GM12878 (cell line): ENCODE results near the gene TTC9C. TPM values are rescaled to one million over a fixed set of nuclear protein-coding genes. Genes with fewer than 3 reads are reported as not detected.
A peak's percentile ranks its signal among the peaks of the same experiment; 100 is the strongest.

Source experiments
- ATAC-seq: fragments of 200-7000 bp; cut with Tn5 transposase; 3 replicates; pipeline ENCODE4 v1.9.1; 2020; ENCODE audit warnings: mild to moderate bottlenecking, moderate library complexity
- BruUV-seq: library from RNA; stranded (reverse); fragments of 400-500 nt; replicated peaks from 2 replicates; lab custom pipeline; 2021; lab: Mats Ljungman, UMichigan
- CTCF ChIA-PET: fragments of 300-600 bp; sonication (Branson Sonifier 250); formaldehyde crosslinking; extraction: SDS; loops from one replicate; lab custom pipeline; 2021; ENCODE audit warnings: inconsistent platforms; lab: Yijun Ruan, JAX
- POLR2A ChIA-PET: fragments of 350-600 bp; formaldehyde crosslinking; extraction: SDS; loops from one replicate; lab custom pipeline; 2021; ENCODE audit warnings: inconsistent platforms; lab: Charles Lee
- RAD21 ChIA-PET: fragments of 300-600 bp; sonication (Branson Sonifier 250); formaldehyde crosslinking; loops from one replicate; lab custom pipeline; 2023; ENCODE audit warnings: antibody characterized with exemption; ENCODE audit not compliant: unreplicated experiment; lab: Charles Lee
- SMC1A ChIA-PET: fragments of 300-600 bp; sonication (Branson Sonifier 250); formaldehyde crosslinking; loops from one replicate; lab custom pipeline; 2023; ENCODE audit not compliant: unreplicated experiment, uncharacterized antibody; lab: Charles Lee
- DNase-seq: peaks from one replicate; pipeline ENCODE4 v3.0.0-alpha.2; 2011; ENCODE audit warnings: low read depth, low spot score
- FAIRE-seq: peaks from 3 replicates; lab custom pipeline; 2011; peaks lifted over from hg19 to GRCh38; lab: Jason Lieb, UNC
- H2AFZ ChIP-seq: 2 replicates; pipeline ENCODE4 v1.6.0; 2011; ENCODE audit warnings: low read depth, low read length, control low read depth; ENCODE audit not compliant: control insufficient read depth
- H3K27ac ChIP-seq: 2 replicates; pipeline ENCODE4 v1.5.1; 2011; ENCODE audit warnings: control low read depth; ENCODE audit not compliant: control insufficient read depth, insufficient read depth
- H3K27me3 ChIP-seq, 2 experiments: replicated peaks in 1 of 2; 2 replicates each; pipeline versions ENCODE4 v1.6.0 to v1.6.1; 2011; ENCODE audit warnings: low read length in 1 of 2; ENCODE audit not compliant: control insufficient read depth in 2 of 2, insufficient read depth in 2 of 2
- H3K36me3 ChIP-seq, 2 experiments: 2 replicates each; pipeline ENCODE4 v1.5.1; 2011; ENCODE audit warnings: low read length in 1 of 2; ENCODE audit not compliant: control insufficient read depth in 2 of 2, insufficient read depth in 2 of 2
- H3K4me1 ChIP-seq: 2 replicates; pipeline ENCODE4 v1.6.1; 2011; ENCODE audit warnings: mild to moderate bottlenecking, low read length, moderate library complexity, mixed read lengths; ENCODE audit not compliant: control insufficient read depth, insufficient read depth
- H3K4me2 ChIP-seq: 2 replicates; pipeline ENCODE4 v1.6.0; 2011; ENCODE audit warnings: control low read depth; ENCODE audit not compliant: control insufficient read depth, insufficient read depth
- H3K4me3 ChIP-seq: fragments of 200-600 bp; sonication (generic); 2 replicates; pipeline ENCODE4 v1.5.1; 2016
- H3K79me2 ChIP-seq: 2 replicates; pipeline ENCODE4 v1.6.0; 2011; ENCODE audit warnings: low read length; ENCODE audit not compliant: control insufficient read depth, insufficient read depth
- H3K9ac ChIP-seq: 2 replicates; pipeline ENCODE4 v1.8.0; 2011; ENCODE audit warnings: low read length, control low read depth, mixed read lengths; ENCODE audit not compliant: control insufficient read depth, insufficient read depth
- H3K9me3 ChIP-seq: replicated peaks from 3 replicates; pipeline ENCODE4 v1.5.1; 2011; ENCODE audit warnings: mild to moderate bottlenecking, low read length; ENCODE audit not compliant: control insufficient read depth, insufficient read depth
- H4K20me1 ChIP-seq: 2 replicates; pipeline ENCODE4 v1.6.0; 2011; ENCODE audit not compliant: control insufficient read depth, insufficient read depth
- EED ChIP-seq: sonication (generic); IDR thresholded peaks from 2 replicates; pipeline ENCODE4 v1.6.1; 2016; ENCODE audit warnings: antibody characterized with exemption, low read depth
- ELK1 ChIP-seq: IDR thresholded peaks from 2 replicates; pipeline ENCODE4 v1.6.1; 2012; ENCODE audit warnings: low read depth, low read length, improper control_type of control experiment
- IKZF1 ChIP-seq: fragments of 450-650 bp; conservative IDR thresholded peaks from 2 replicates; pipeline ENCODE4 v1.6.1; 2017; ENCODE audit warnings: antibody characterized with exemption, mild to moderate bottlenecking
- MTA3 ChIP-seq: IDR thresholded peaks from 2 replicates; pipeline ENCODE4 v1.6.1; 2012; ENCODE audit warnings: low read length, inconsistent platforms, borderline replicate concordance
- POLR2AphosphoS5 ChIP-seq: IDR thresholded peaks from 2 replicates; pipeline ENCODE4 v1.6.1; 2011; ENCODE audit warnings: mild to moderate bottlenecking, low read length, inconsistent platforms
- SP1 ChIP-seq: IDR thresholded peaks from one replicate; pipeline ENCODE4 v1.6.1; 2011; ENCODE audit warnings: low read depth, low read length
- SRF ChIP-seq, 2 experiments: IDR thresholded peaks; 2 replicates each; pipeline ENCODE4 v1.6.1; 2011; ENCODE audit warnings: low read depth in 2 of 2, low read length in 2 of 2, mild to moderate bottlenecking in 1 of 2, moderate library complexity in 1 of 2
- USF1 ChIP-seq: IDR thresholded peaks from 2 replicates; pipeline ENCODE4 v1.6.1; 2011; ENCODE audit warnings: borderline replicate concordance, low read depth, mild to moderate bottlenecking, moderate library complexity, mixed read lengths, low read length; ENCODE audit not compliant: insufficient read depth; ENCODE audit errors: extremely low read length
- WGBS: methylation state at CpG from one replicate; pipeline ENCODE4 v1.1.6; 2016; ENCODE audit warnings: low lambda C conversion rate; ENCODE audit not compliant: insufficient replicate concordance, insufficient coverage; ENCODE audit errors: missing lambda C conversion rate; 5-methylcytosine and 5-hydroxymethylcytosine counted together
- in situ Hi-C: fragments of 300-500 bp; cut with MboI; formaldehyde crosslinking; loops from 9 replicates; pipeline ENCODE4 v1.14.3; 2018; ENCODE audit warnings: mixed read lengths
- intact Hi-C: fragments of 100-400 bp; cut with micrococcal nuclease; formaldehyde crosslinking; loops from one replicate; pipeline ENCODE4 v1.14.2; 2022; ENCODE audit not compliant: unreplicated experiment
- polyA plus RNA-seq, 11 experiments: library from polyadenylated mRNA; depleted of rRNA in 4 of 11; unstranded in 6 of 11; stranded (reverse) in 5 of 11; fragments of >200 nt; fragmentation: Nextera tagmentation in 4 of 11; fragmentation: Illumina TruSeq in 1 of 11; extraction: Ambion mirVana in 4 of 11; extraction: Trizol in 1 of 11; gene quantifications; 1 replicate in 1 of 11; 2 replicates in 10 of 11; pipeline versions ENCODE4 v1.2.1 to v1.2.3, GENCODE V29; 2011 to 2016; ENCODE audit warnings: inconsistent platforms in 2 of 11, missing spikeins in 2 of 11, low read depth in 1 of 11
- total RNA-seq, 4 experiments: library from RNA; depleted of rRNA in 3 of 4; stranded (reverse); fragments of >200 nt in 3 of 4; fragmentation: Illumina TruSeq in 1 of 4; extraction: Trizol in 1 of 4; gene quantifications; 2 replicates each; pipeline versions ENCODE4 v1.2.1 to v1.2.3, GENCODE V29; 2013 to 2021

The TTC9C gene
- total and polyA plus RNA-seq, 10 of the 15 experiments (the other 5 are each of a cell fraction or from before 2014, with no cell fraction given), result 42.0 to 72.3 (median 50.4) TPM

GRCh38 chr11:62721994-62722393, 6.3 kb upstream of the TTC9C start:
- no peak overlapping the region for H3K4me2 ChIP-seq
- no peak overlapping the region for H3K27ac ChIP-seq
- ATAC-seq (no peak), FAIRE-seq (no peak), DNase-seq (no peak)
- H3K9me3 ChIP-seq, result no peaks in the 10 kb centered on the region
- H3K36me3 ChIP-seq, result peaks cover 15 to 68% of the 10 kb centered on the region in 2 experiments
- H3K79me2 ChIP-seq, result peaks cover 59% of the 10 kb centered on the region
- CTCF ChIA-PET, result interaction anchor here (1.3 to 2.1 kb wide), 2 partner anchors 13 to 64 kb away, joined by 3 to 6 read pairs; no protein-coding TSS in a partner anchor
- no peaks in the 10 kb centered on the region for H3K27me3 ChIP-seq
- TSS peak; percentile 58 for BruUV-seq
- H3K4me3 ChIP-seq, result no peak overlapping the region
- SMC1A ChIA-PET, result no interaction called here
- no peak overlapping the region for H3K9ac ChIP-seq
- WGBS, result 91% methylated on average over 7 of the region's 7 CpGs
- H2AFZ ChIP-seq, result no peak overlapping the region
- RAD21 ChIA-PET, result no interaction called here
- intact Hi-C loops, result no loop called here
- POLR2A ChIA-PET, result no interaction called here
- TF ChIP-seq POLR2AphosphoS5 (0 out of 2 replicates have a peak, but pooled peaks have one; percentile 23), ELK1 (no peak)
- TF ChIP-seq, all 136 proteins: peak for 1
- in situ Hi-C loops, result no loop called here
- H3K4me1 ChIP-seq, result no peaks in the 10 kb centered on the region; the same call in 1 of the 2 replicates
- H4K20me1 ChIP-seq, result peaks cover 11% of the 10 kb centered on the region

- no peak for TF ChIP-seq EED
- TF ChIP-seq USF1, result no peak
- no peak for TF ChIP-seq IKZF1
- no peak for TF ChIP-seq MTA3
- TF ChIP-seq SP1, result no peak
- TF ChIP-seq SRF (IDR thresholded peaks at IDR 0.05; ENCODE audit: low read depth in 2 of 2, low read length in 2 of 2), result no peak
- TF ChIP-seq, all 136 proteins: peak for 0
- no peaks in the 10 kb centered on the region for H3K27me3 ChIP-seq
- peaks cover 14 to 50% of the 10 kb centered on the region in 2 experiments for H3K36me3 ChIP-seq
- H3K4me1 ChIP-seq, result no peaks in the 10 kb centered on the region; the same call in 1 of the 2 replicates
- ChIA-PET POLR2A (interaction anchor here (0.9 to 6.8 kb wide), 12 partner anchors 9 to 126 kb away, joined by 3 to 79 read pairs (median 4); partner anchors contain the start of genes BSCL2, C11orf98, CSKMT and GNG3), RAD21 (interaction anchor here (1.3 to 1.9 kb wide), 2 partner anchors 29 to 138 kb away, joined by 3 to 4 read pairs; partner anchors contain the start of gene ZBTB3), CTCF (interaction anchor here (0.6 to 2.2 kb wide), 12 partner anchors 9 to 329 kb away, joined by 3 to 7 read pairs (median 4); partner anchors contain the start of gene SLC3A2), SMC1A (interaction anchor here (1.0 to 2.1 kb wide), 8 partner anchors 8 to 50 kb away, joined by 3 to 9 read pairs (median 4); partner anchors contain the start of gene ZBTB3)
- no peak for DNase-seq
- H3K9ac ChIP-seq, result peak overlapping the region; percentile 91
- peak overlapping the region; percentile 100 for H3K4me3 ChIP-seq
- no peak overlapping the region for H2AFZ ChIP-seq
- in situ Hi-C loops (no loop called here), intact Hi-C loops (no loop called here)
- H4K20me1 ChIP-seq, result peaks cover 11% of the 10 kb centered on the region
- H3K27ac ChIP-seq, result no peak overlapping the region; the same call in 1 of the 2 replicates
- peaks cover 68% of the 10 kb centered on the region for H3K79me2 ChIP-seq
- no TSS peak for BruUV-seq
- ATAC-seq, result no peak
- peak overlapping the region; percentile 81 for H3K4me2 ChIP-seq
- FAIRE-seq, result no peak
- no peaks in the 10 kb centered on the region; the same call in 2 of the 3 replicates for H3K9me3 ChIP-seq
- 69% methylated on average over 8 of the region's 8 CpGs for WGBS
Measured at GRCh38 chr11:62724171-62724570, 4.1 kb upstream of the TTC9C start.
